Subcutaneous adipose tissue (tissue), 4 donors: ENCODE measurements around the gene SH3PXD2A. TPM values are rescaled to one million over a fixed set of nuclear protein-coding genes. Genes with fewer than 3 reads are reported as not detected.

Source experiments
- total RNA-seq, 4 donors: library from RNA; depleted of rRNA; stranded (reverse); fragments of >200 nt; gene quantifications; one replicate each; pipeline ENCODE4 v1.1.0, GENCODE V29; 2016
- TF ChIP-seq, protein P1 (sequence below): fragments of 450-650 bp; IDR thresholded peaks from one replicate; pipeline ENCODE4 v1.5.1; 2016; ENCODE audit warnings: low read depth, mild to moderate bottlenecking, control low read depth, antibody characterized with exemption, moderate library complexity

The SH3PXD2A gene
- total RNA-seq, 4 donors from 2014 or later = 13.0 to 23.6 (median 18.7) TPM

DNA sequence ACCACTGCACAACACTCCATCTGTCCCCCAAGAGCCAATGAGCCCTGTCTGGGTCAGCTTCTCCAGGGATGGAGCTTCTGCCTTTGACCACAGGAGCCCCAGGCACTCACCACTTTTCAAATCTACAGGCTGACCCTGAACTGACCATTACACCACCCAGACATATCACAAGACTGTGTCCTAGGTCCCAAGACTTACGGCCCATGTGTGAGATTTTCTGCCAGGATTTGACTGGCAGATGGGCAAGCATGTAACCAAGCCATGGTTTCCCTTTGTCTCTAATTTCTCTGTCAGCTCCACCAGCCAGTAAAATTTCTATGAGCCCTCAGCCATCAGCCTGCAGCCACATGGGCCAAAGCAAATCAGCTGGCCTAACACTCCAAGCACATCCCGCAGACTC, 92.5 kb downstream of the SH3PXD2A start:
- TF ChIP-seq, protein P1, sequence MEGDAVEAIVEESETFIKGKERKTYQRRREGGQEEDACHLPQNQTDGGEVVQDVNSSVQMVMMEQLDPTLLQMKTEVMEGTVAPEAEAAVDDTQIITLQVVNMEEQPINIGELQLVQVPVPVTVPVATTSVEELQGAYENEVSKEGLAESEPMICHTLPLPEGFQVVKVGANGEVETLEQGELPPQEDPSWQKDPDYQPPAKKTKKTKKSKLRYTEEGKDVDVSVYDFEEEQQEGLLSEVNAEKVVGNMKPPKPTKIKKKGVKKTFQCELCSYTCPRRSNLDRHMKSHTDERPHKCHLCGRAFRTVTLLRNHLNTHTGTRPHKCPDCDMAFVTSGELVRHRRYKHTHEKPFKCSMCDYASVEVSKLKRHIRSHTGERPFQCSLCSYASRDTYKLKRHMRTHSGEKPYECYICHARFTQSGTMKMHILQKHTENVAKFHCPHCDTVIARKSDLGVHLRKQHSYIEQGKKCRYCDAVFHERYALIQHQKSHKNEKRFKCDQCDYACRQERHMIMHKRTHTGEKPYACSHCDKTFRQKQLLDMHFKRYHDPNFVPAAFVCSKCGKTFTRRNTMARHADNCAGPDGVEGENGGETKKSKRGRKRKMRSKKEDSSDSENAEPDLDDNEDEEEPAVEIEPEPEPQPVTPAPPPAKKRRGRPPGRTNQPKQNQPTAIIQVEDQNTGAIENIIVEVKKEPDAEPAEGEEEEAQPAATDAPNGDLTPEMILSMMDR = no peak

DNA sequence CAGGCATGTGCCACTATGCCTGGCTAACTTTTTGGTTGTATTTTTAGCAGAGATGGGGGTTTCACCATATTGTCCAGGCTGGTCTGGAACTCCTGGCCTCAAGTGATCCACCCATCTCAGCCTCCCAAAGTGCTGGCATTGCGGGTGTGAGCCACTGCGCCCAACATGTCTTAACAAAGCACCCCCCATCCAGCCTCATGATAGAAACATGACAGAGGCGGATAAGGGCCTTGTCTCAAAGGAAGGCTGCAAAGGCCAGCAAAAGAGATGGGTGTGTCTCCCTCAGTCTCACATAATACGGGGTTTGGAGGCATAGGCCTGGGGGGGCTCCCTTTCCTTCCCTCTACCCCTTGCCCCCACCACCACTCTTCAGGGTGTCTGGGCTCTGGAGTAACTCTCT, 93.2 kb downstream of the SH3PXD2A start:
- TF ChIP-seq, protein P1 = no peak

DNA sequence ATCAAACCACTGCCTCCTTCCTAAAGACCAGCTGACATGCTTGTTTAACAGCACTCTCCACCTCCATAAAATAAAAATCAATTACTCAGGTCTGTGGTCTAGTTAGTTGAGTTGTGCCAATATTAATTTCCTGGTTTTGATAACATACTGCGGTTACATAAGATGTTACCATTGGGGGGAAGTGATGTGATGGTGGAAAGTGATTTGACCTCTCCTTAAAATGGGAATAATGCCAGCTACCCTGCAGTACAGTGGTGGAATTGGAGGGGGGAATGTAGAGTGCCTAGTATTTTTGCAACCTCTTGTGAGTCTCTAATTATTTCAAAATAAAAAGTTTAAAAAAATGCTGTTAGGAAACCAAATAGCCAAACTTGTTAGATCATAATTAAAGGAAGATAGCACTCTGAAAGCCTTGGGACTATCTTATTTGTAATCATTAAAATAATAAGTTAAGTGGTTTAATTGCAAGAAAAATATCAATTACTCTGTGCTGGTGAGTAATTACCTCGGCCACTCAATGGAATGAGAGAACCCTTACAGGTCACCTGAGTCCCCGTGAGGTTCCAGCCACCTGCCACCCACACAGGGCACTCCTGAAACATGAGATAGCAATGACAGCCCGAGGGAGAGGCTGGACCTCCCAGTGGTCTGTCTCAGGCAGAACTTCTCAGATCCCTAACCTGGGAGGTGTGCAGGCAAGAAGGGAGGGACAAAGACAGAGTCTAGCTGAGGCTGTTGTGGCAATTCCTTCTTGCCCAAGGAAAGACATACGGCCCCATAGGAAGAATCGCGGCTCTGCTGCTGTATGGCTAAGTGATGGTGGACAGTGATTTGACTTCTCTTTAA, 94.1 kb downstream of the SH3PXD2A start:
- TF ChIP-seq, protein P1 = no peak

DNA sequence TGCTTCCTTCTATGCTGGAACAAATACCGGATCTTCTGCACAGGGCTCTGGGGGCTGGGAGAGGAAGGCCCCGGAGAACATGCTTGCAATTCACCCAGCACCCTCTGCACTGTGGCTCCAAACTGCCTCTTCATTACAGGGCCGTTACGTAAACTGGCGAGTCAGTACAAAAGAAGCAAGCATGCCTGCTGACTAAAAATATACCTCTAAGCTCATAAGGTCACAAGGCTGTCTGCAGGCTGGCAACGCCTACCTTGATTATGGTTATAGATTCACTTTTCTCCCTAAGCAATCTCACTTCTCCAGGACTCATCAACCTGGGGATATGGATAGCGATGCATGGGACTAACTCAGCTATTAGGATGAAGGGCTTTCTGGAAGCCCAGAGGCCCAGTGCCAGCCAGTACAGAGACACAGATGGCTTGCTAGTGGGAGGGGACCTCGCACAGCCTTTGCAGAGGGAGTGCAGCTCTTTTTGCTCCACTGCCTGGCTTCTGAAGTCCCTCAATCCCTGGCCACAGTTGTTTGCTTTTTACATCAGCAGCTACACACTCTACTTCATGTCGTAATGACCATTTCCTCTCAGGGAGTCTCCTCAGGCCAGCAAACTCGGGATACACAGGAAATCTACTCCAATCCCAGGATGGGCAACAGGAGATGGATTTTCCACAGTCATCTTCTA, 96.1 kb downstream of the SH3PXD2A start:
- TF ChIP-seq, protein P1 = no peak

DNA sequence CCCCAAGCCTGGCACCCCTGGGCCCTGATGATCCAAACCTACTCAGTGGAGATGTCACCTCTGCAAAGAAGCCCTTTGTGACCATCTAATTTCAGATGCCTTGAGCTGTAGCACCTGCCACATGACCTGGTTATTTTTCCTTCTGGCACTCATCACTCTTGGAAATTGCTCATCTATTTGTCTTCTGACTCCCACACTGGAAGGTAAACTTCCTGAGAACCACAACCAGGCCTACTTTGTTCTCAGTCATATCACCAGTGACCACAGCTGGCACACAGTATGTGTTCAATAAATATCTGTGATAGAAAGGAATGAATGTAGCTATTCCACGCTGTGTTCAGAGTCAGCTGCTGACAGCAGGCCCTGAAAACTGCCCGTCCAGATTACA, 97.1 kb downstream of the SH3PXD2A start:
- TF ChIP-seq, protein P1 = no peak

DNA sequence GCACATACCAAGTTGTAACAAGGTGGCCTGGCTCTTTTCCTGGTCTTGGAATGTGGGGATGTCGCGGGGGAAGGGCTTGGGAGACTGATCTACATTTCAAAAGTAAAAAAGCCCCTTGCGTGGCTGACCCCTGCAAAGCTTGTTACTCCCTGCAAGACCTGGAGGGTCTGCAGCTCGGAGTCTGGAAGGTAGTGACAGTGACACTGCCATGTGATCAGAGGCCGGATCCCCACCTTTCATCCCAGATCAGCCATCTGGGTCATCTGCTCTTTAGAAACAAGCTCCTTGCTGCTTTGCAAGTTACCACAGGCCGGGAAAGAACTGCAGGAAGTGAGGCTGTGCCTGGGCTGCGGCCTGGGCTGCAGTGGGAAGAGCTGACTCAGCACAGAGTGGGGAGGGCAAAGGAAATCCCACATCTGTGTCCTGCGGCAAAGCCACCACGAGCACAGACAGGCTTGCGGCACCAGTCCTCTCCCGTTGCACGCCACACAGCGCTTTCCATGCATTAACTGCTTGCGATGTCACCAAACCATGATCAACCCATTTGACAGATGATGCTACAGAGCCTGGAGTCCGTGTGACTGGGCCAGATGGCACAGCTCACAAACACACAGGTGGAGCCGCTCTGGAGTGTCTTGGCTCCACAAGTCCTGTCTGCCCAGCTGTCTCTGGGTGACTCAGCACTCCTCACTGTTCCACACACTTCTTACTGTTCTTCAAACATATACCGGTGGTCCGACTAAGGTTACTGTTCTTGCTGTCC, 97.7 kb downstream of the SH3PXD2A start:
- TF ChIP-seq, protein P1 = no peak
